Naive thymus-derived CD8-positive, alpha-beta T cell (primary cell): ENCODE results near the gene E2F7. TPM values are rescaled to one million over a fixed set of nuclear protein-coding genes. Genes with fewer than 3 reads are reported as not detected.

Experiments
- ATAC-seq, 2 donors: fragments of 150-1000 bp; cut with Tn5 transposase in 1 of 2; sonication (Bioruptor Pico), chemical (Tn5 transposase) in 1 of 2; 1 replicate in 1 of 2; 2 replicates in 1 of 2; pipeline ENCODE4 v1.10.0; 2021; ENCODE audit warnings: mild to moderate bottlenecking in 2 of 2, moderate library complexity in 2 of 2
- POLR2A ChIA-PET: fragments of 350-600 bp; sonication (Branson Sonifier 250); formaldehyde crosslinking; loops from one replicate; lab custom pipeline; 2021; ENCODE audit warnings: antibody characterized with exemption; lab: Charles Lee
- DNase-seq, 10 donors: peaks; one replicate each; pipeline versions ENCODE4 v3.0.0 to v3.0.0-alpha.2; 2020 to 2022
- H3K27ac Mint-ChIP-seq, 10 donors: one replicate each; pipeline ENCODE4 v1.8.0; 2020 to 2022; ENCODE audit warnings: mild to moderate bottlenecking in 10 of 10, mixed read lengths in 10 of 10, moderate library complexity in 4 of 10, inconsistent platforms in 1 of 10
- H3K27me3 Mint-ChIP-seq, 5 donors: one replicate each; pipeline ENCODE4 v1.8.0; 2021 to 2022; ENCODE audit warnings: mixed read lengths in 5 of 5
- H3K36me3 Mint-ChIP-seq, 3 donors: one replicate each; pipeline ENCODE4 v1.8.0; 2020 to 2022; ENCODE audit warnings: mixed read lengths in 3 of 3, mild to moderate bottlenecking in 2 of 3, inconsistent platforms in 1 of 3
- H3K4me1 Mint-ChIP-seq, 4 donors: one replicate each; pipeline ENCODE4 v1.8.0; 2021 to 2022; ENCODE audit warnings: mixed read lengths in 4 of 4
- H3K4me3 Mint-ChIP-seq, 10 donors: one replicate each; pipeline ENCODE4 v1.8.0; 2020 to 2022; ENCODE audit warnings: mild to moderate bottlenecking in 10 of 10, mixed read lengths in 10 of 10, moderate library complexity in 6 of 10, inconsistent platforms in 1 of 10
- H3K9me3 Mint-ChIP-seq, 9 donors: one replicate each; pipeline ENCODE4 v1.8.0; 2020 to 2022; ENCODE audit warnings: mixed read lengths in 9 of 9, mild to moderate bottlenecking in 3 of 9, inconsistent platforms in 1 of 9, moderate library complexity in 1 of 9
- polyA plus RNA-seq, 3 donors: library from polyadenylated mRNA; unstranded; fragments of 300-500 nt; fragmentation: Illumina TruSeq; gene quantifications; one replicate each; pipeline ENCODE4 v1.2.3, GENCODE V29; 2021
- total RNA-seq, 8 experiments: library from RNA in 2 of 8; stranded (reverse) in 2 of 8; gene quantifications; one replicate each; pipeline ENCODE4 v1.2.3 and lab custom pipeline; 2021 to 2026

The E2F7 gene
- total and polyA plus RNA-seq, 5 experiments from 2014 or later = not detected

- DNase-seq = no peak
- no peaks in the 10 kb centered on the region for H3K36me3 Mint-ChIP-seq
- ATAC-seq = no peak
- H3K4me3 Mint-ChIP-seq = no peak overlapping the region
- H3K4me1 Mint-ChIP-seq = no peaks in the 10 kb centered on the region
- H3K27ac Mint-ChIP-seq = no peak overlapping the region
- POLR2A ChIA-PET = no interaction called here
- H3K27me3 Mint-ChIP-seq = peaks cover 5 to 14% (median 7%) of the 10 kb centered on the region in 5 donors
- no peaks in the 10 kb centered on the region for H3K9me3 Mint-ChIP-seq
Measured at GRCh38 chr12:77003246-77003645, 62.1 kb downstream of the E2F7 start.

GRCh38 chr12:77002382-77002781, 63.0 kb downstream of the E2F7 start:
- Mint-ChIP-seq H3K4me1 (no peaks in the 10 kb centered on the region), H3K4me3 (no peak overlapping the region), H3K27ac (no peak overlapping the region), H3K27me3 (peaks cover 3 to 14% (median 5%) of the 10 kb centered on the region in 5 donors), H3K9me3 (no peaks in the 10 kb centered on the region), H3K36me3 (no peaks in the 10 kb centered on the region)
- ATAC-seq (no peak), DNase-seq (no peak)
- POLR2A ChIA-PET = no interaction called here

- no peak for ATAC-seq
- peaks cover 0 to 17% (median 5%) of the 10 kb centered on the region in 5 donors for H3K27me3 Mint-ChIP-seq
- no peaks in the 10 kb centered on the region for H3K9me3 Mint-ChIP-seq
- no peaks in the 10 kb centered on the region for H3K36me3 Mint-ChIP-seq
- H3K4me3 Mint-ChIP-seq = no peak overlapping the region
- POLR2A ChIA-PET = no interaction called here
- H3K27ac Mint-ChIP-seq = no peak overlapping the region
- DNase-seq = no peak
- no peaks in the 10 kb centered on the region for H3K4me1 Mint-ChIP-seq
Measured at GRCh38 chr12:77001276-77001675, 64.1 kb downstream of the E2F7 start.

GRCh38 chr12:76998908-76999556, 66.3 kb downstream of the E2F7 start:
- Mint-ChIP-seq H3K9me3 (no peaks in the 10 kb centered on the region), H3K4me3 (no peak overlapping the region), H3K4me1 (no peaks in the 10 kb centered on the region), H3K36me3 (no peaks in the 10 kb centered on the region), H3K27me3 (peaks cover 0 to 11% (median 2%) of the 10 kb centered on the region in 5 donors), H3K27ac (no peak overlapping the region)
- ATAC-seq = no peak
- no peak for DNase-seq
- POLR2A ChIA-PET = no interaction called here

GRCh38 chr12:76998386-76998785, 67.0 kb downstream of the E2F7 start:
- POLR2A ChIA-PET = no interaction called here
- Mint-ChIP-seq H3K27ac (no peak overlapping the region), H3K9me3 (peaks cover 0 to 1% (median 0%) of the 10 kb centered on the region in 9 donors), H3K4me1 (no peaks in the 10 kb centered on the region), H3K4me3 (no peak overlapping the region), H3K27me3 (peaks cover 0 to 6% (median 2%) of the 10 kb centered on the region in 5 donors), H3K36me3 (no peaks in the 10 kb centered on the region)
- DNase-seq (no peak), ATAC-seq (no peak)

GRCh38 chr12:76997011-76997780, 68.2 kb downstream of the E2F7 start:
- Mint-ChIP-seq H3K36me3 (no peaks in the 10 kb centered on the region), H3K27ac (no peak overlapping the region), H3K27me3 (peaks cover 0 to 5% (median 0%) of the 10 kb centered on the region in 5 donors), H3K4me3 (no peak overlapping the region), H3K9me3 (peaks cover 0 to 3% (median 0%) of the 10 kb centered on the region in 9 donors), H3K4me1 (no peaks in the 10 kb centered on the region)
- no peak for ATAC-seq
- DNase-seq = no peak
- POLR2A ChIA-PET = no interaction called here

GRCh38 chr12:76990716-76991115, 74.7 kb downstream of the E2F7 start:
- POLR2A ChIA-PET = no interaction called here
- peaks cover 0 to 10% (median 4%) of the 10 kb centered on the region in 5 donors for H3K27me3 Mint-ChIP-seq
- peaks cover 0 to 9% (median 5%) of the 10 kb centered on the region in 3 donors for H3K36me3 Mint-ChIP-seq
- ATAC-seq = no peak
- peaks cover 0 to 13% (median 9%) of the 10 kb centered on the region in 9 donors for H3K9me3 Mint-ChIP-seq
- no peak for DNase-seq
- H3K4me1 Mint-ChIP-seq = no peaks in the 10 kb centered on the region
- no peak overlapping the region for H3K27ac Mint-ChIP-seq
- no peak overlapping the region for H3K4me3 Mint-ChIP-seq

- ATAC-seq = no peak
- DNase-seq = no peak
- Mint-ChIP-seq H3K27me3 (peaks cover 0 to 13% (median 4%) of the 10 kb centered on the region in 5 donors), H3K9me3 (peaks cover 9 to 46% (median 27%) of the 10 kb centered on the region in 9 donors), H3K27ac (no peak overlapping the region), H3K4me1 (no peaks in the 10 kb centered on the region), H3K36me3 (peaks cover 0 to 29% (median 20%) of the 10 kb centered on the region in 3 donors), H3K4me3 (no peak overlapping the region)
- POLR2A ChIA-PET = no interaction called here
Measured at GRCh38 chr12:76984566-76984965, 80.8 kb downstream of the E2F7 start.

- Mint-ChIP-seq H3K4me3 (no peak overlapping the region), H3K4me1 (no peaks in the 10 kb centered on the region), H3K27me3 (peaks cover 0 to 13% (median 4%) of the 10 kb centered on the region in 5 donors), H3K27ac (no peak overlapping the region), H3K36me3 (peaks cover 0 to 29% (median 19%) of the 10 kb centered on the region in 3 donors), H3K9me3 (peaks cover 9 to 46% (median 27%) of the 10 kb centered on the region in 9 donors)
- ATAC-seq (no peak), DNase-seq (no peak)
- POLR2A ChIA-PET = no interaction called here
Measured at GRCh38 chr12:76983420-76983819, 81.9 kb downstream of the E2F7 start.

GRCh38 chr12:76980196-76980595, 85.2 kb downstream of the E2F7 start:
- peaks cover 0 to 8% (median 3%) of the 10 kb centered on the region in 5 donors for H3K27me3 Mint-ChIP-seq
- peaks cover 9 to 32% (median 25%) of the 10 kb centered on the region in 9 donors for H3K9me3 Mint-ChIP-seq
- DNase-seq (no peak), ATAC-seq (no peak)
- POLR2A ChIA-PET = no interaction called here
- peaks cover 0 to 21% (median 17%) of the 10 kb centered on the region in 3 donors for H3K36me3 Mint-ChIP-seq
- H3K27ac Mint-ChIP-seq = no peak overlapping the region
- H3K4me1 Mint-ChIP-seq = no peaks in the 10 kb centered on the region
- no peak overlapping the region for H3K4me3 Mint-ChIP-seq

- Mint-ChIP-seq H3K9me3 (peaks cover 0 to 8% (median 2%) of the 10 kb centered on the region in 9 donors), H3K36me3 (peaks cover 0 to 2% (median under 1%) of the 10 kb centered on the region in 3 donors)
- ATAC-seq = no peak
Measured at GRCh38 chr12:76976777-76977382, 88.5 kb downstream of the E2F7 start.

More at GRCh38 chr12:76976777-76977382, 88.5 kb downstream of the E2F7 start:
- POLR2A ChIA-PET = no interaction called here
- Mint-ChIP-seq H3K4me3 (no peak overlapping the region), H3K4me1 (peaks cover 0 to 9% (median 5%) of the 10 kb centered on the region in 4 donors), H3K27ac (no peak overlapping the region), H3K27me3 (peaks cover 0 to 9% (median 3%) of the 10 kb centered on the region in 5 donors)
- no peak for DNase-seq
